Measurements from ENCODE around the gene CHCT1.
A peak's percentile ranks its signal among the peaks of the same experiment; 100 is the strongest.

CHCT1 gene

DNA sequence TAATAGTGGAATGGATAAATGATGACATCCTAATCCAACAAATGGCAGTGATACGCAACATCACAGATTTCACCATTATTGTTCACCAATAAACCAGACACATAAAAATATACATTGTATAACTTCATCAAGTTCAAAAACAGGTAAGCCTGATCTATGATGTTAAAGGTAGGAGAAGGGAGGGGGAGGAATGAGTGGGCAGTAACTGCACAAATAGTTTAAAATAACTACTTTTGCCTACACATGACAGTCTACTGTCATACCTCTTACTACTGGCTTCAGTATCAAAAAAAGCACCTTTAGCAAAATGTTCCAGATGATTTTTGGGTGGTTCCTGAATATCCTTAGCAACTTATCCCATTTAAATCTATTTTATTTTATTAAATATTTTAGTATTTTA lies 28.8 kb downstream of the CHCT1 start:
- no peaks in the 10 kb centered on the region for H3K4me1 Mint-ChIP-seq
- H3K9me3 Mint-ChIP-seq, result no peaks in the 10 kb centered on the region
- H3K27me3 Mint-ChIP-seq, result no peaks in the 10 kb centered on the region
- H3K36me3 Mint-ChIP-seq, result peaks cover 38% of the 10 kb centered on the region
- H3K27ac Mint-ChIP-seq, result no peak overlapping the region
- no peak overlapping the region for H3K4me3 Mint-ChIP-seq
- no peak for ATAC-seq

DNA sequence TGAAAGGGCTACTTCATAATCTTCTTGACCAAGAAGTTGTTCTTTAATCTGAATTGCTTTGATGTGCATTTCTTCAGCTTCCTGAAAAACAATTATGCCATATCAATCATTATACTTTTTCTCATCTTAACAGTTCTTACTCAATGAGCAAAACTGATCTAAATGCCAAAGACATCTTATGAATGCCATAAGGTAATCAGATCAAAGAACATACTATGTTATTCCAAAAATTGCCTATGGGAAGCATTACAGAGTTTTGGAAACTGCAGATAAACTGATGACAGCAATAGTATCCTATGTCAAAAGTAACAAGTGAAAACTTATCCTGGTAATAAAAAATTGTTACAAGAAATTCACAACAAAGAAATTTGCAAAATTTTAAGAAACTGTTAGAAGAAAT lies 29.7 kb downstream of the CHCT1 start:
- Mint-ChIP-seq H3K36me3 (peaks cover 46% of the 10 kb centered on the region), H3K4me3 (no peak overlapping the region), H3K27me3 (no peaks in the 10 kb centered on the region), H3K4me1 (no peaks in the 10 kb centered on the region), H3K27ac (no peak overlapping the region), H3K9me3 (no peaks in the 10 kb centered on the region)
- no peak for ATAC-seq

DNA sequence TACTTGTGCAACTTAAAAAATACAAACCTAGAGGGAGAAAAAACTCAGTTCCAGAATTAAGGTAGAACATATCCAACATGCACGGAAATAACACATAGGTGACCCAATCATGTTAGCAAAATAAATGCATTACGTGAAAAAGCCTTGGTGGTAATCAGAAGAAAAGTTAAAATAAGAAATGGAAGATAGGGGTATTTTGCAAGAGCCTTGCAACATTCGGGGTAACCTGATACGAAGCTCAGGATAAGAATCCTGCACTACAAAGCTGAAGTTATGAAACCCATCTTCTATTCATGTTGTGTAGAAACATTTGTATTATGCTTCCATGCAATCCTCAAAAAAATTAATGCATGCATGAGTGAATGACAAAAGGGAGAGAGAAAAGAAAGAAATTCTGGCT lies 33.1 kb downstream of the CHCT1 start:
- Mint-ChIP-seq H3K27me3 (no peaks in the 10 kb centered on the region), H3K9me3 (no peaks in the 10 kb centered on the region), H3K4me3 (no peak overlapping the region), H3K36me3 (peaks cover 46% of the 10 kb centered on the region), H3K4me1 (no peaks in the 10 kb centered on the region), H3K27ac (no peak overlapping the region)
- ATAC-seq, result no peak

DNA sequence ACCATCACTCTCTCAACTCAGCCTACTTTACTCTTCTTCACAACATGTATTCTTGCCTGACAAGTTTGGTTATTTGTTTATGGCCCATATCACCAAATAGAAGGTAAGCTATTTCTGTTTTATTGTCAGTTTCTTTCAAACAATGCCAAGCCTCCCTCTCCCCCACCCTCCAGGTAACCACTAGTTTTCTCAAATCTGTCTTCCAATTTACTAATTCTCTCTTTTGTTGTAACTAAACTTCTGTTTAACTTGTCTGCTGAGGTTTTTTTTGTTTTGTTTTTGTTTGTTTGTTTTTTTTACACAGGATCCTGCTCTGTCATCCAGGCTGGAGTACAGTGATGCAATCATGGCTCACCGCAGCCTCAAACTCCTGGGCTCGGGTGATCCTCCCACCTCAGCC lies 34.9 kb downstream of the CHCT1 start:
- Mint-ChIP-seq H3K27me3 (no peaks in the 10 kb centered on the region), H3K9me3 (no peaks in the 10 kb centered on the region), H3K36me3 (peaks cover 38% of the 10 kb centered on the region), H3K27ac (peak overlapping the region; percentile 33), H3K4me3 (no peak overlapping the region), H3K4me1 (no peaks in the 10 kb centered on the region)
- no peak for ATAC-seq

DNA sequence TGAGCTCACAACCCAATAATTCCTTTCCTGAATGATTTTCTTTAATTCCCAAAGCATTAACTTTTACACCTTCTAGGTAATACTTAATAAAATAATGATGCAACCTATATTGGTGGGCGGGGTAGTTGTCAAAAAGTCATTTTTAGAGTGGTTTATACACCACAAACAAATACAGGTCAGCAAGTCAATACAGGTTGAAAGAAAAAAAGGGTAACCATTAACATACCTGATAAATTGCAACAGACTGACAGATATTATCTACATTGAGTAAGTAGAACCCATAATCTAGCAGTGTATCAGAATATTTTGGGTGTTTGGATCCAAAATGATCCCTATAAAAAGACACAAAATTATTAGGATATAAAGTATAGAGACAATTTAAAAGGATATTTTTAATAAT lies 39.3 kb downstream of the CHCT1 start:
- Mint-ChIP-seq H3K36me3 (peaks cover 45% of the 10 kb centered on the region), H3K4me3 (no peak overlapping the region), H3K9me3 (no peaks in the 10 kb centered on the region), H3K27me3 (no peaks in the 10 kb centered on the region), H3K27ac (no peak overlapping the region), H3K4me1 (no peaks in the 10 kb centered on the region)
- ATAC-seq, result no peak

DNA sequence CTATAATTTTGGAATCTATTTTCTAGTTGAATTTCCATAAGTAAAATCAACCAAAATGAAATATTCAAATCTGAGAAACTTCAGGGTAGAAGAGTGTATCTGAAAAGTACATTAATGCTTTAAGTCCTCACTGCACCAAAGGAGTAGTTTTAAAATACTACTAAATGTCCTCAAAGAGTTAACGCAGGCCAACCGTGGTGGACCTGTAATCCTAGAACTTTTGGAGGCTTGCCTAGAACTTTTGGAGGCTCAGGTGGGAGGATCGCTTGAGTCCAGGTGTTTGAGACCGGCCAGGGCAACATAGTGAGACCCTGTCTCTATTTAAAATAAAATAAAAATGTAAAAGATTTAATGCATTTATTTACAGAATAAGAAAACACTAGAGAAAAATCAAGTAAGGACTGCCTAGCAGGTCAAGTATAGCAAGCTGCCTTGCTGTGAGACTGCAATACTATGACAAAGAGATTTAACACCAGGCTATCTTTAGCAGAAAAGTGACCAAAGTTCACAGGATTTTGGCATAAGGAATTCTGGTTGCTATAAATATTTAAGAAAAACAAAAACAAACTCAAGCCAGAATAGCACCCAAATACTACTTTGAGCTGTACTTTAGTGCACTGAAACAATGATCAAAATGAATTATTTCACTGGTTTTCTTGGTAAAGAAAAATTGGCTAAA lies 41.0 kb downstream of the CHCT1 start:
- no peak overlapping the region for H3K27ac Mint-ChIP-seq
- no peak for ATAC-seq
- H3K4me1 Mint-ChIP-seq, result no peaks in the 10 kb centered on the region
- H3K36me3 Mint-ChIP-seq, result peaks cover 30% of the 10 kb centered on the region
- H3K4me3 Mint-ChIP-seq, result no peak overlapping the region
- H3K27me3 Mint-ChIP-seq, result no peaks in the 10 kb centered on the region
- H3K9me3 Mint-ChIP-seq, result no peaks in the 10 kb centered on the region

DNA sequence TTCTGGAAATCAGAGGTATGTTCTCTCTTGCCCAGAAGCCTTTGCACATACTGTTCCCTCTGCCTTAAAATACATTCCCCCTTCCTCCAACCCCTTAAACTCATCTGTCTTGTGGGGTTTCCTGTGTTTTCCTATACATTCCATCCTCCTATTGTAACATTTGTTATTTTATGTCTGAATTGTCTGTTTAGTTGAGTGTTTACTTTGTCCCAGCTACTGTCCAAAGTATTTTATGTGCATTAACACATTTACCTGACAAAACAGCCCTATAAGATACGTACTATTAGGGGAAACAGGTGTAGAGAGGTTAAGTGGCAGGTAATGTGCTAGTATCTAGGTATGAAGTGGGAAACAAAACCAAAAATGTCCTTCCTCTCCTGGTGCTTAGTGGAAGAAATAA lies 42.1 kb downstream of the CHCT1 start:
- Mint-ChIP-seq H3K4me1 (no peaks in the 10 kb centered on the region), H3K9me3 (no peaks in the 10 kb centered on the region), H3K4me3 (no peak overlapping the region), H3K27me3 (no peaks in the 10 kb centered on the region), H3K27ac (no peak overlapping the region), H3K36me3 (peaks cover 23% of the 10 kb centered on the region)
- ATAC-seq, result no peak

DNA sequence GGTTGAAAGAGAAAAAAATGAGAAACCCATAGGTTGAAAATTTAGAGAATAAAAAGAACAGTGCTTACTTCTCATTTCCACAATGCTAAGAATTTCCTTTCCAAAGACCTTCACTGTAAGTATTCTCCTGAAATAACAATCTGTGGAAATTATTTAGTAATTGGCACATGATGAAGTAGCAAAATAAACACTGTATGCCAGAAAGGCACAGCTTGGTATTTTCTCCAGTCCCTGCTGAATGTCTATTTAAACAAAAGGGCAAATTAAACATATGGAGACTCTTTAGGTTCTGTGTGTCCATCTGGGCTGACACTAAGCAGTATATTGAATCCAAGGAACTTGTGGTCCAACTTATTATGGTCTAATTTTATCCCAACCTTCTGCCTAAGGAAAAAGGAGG lies 46.1 kb downstream of the CHCT1 start:
- Mint-ChIP-seq H3K9me3 (no peaks in the 10 kb centered on the region), H3K27ac (no peak overlapping the region), H3K4me3 (no peak overlapping the region), H3K27me3 (no peaks in the 10 kb centered on the region), H3K4me1 (peaks cover 7% of the 10 kb centered on the region), H3K36me3 (peaks cover 51% of the 10 kb centered on the region)
- ATAC-seq, result no peak

DNA sequence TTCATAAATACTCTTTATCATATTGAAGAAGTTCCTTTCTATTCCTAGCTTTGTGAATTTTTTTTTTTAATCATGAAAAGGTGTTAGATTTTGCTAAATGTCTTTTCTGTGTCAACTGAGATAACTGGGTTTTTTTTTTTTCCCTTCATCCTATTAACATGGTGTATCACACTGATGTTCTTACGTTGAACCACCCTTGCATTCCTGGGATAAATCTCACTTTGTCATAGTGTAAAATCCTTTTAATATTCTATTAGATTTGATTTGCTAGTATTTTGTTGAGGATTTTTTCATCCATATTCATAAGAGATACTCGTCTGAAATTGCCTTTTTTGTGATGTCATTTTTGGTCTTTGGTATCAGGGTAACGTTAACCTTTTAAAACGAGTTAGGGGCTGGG lies 49.2 kb downstream of the CHCT1 start:
- peaks cover 7% of the 10 kb centered on the region for H3K4me1 Mint-ChIP-seq
- no peaks in the 10 kb centered on the region for H3K27me3 Mint-ChIP-seq
- ATAC-seq, result no peak
- no peak overlapping the region for H3K27ac Mint-ChIP-seq
- H3K4me3 Mint-ChIP-seq, result no peak overlapping the region
- H3K9me3 Mint-ChIP-seq, result no peaks in the 10 kb centered on the region
- H3K36me3 Mint-ChIP-seq, result peaks cover 31% of the 10 kb centered on the region

DNA sequence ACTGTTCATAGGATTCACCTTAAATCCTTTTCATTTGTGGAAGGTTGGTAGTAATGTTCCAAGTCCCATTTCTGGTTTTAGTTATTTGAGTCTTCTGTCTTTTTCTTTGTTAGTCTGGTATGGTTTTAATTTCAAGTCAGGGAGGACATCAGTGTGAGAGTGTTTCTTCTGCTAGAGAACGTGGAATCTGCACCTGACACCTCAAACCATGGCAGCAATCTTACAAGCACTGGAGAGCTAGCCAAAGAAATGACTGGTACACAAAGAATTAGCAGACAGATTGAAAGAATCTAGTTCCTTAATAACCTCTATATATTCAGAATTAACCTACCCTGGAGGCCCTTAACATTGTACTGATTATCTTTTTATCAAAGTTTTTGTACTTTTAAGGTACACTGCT lies 50.2 kb downstream of the CHCT1 start:
- no peak overlapping the region for H3K4me3 Mint-ChIP-seq
- H3K4me1 Mint-ChIP-seq, result peaks cover 7% of the 10 kb centered on the region
- peaks cover 36% of the 10 kb centered on the region for H3K36me3 Mint-ChIP-seq
- no peaks in the 10 kb centered on the region for H3K9me3 Mint-ChIP-seq
- H3K27me3 Mint-ChIP-seq, result no peaks in the 10 kb centered on the region
- no peak overlapping the region for H3K27ac Mint-ChIP-seq
- no peak for ATAC-seq

DNA sequence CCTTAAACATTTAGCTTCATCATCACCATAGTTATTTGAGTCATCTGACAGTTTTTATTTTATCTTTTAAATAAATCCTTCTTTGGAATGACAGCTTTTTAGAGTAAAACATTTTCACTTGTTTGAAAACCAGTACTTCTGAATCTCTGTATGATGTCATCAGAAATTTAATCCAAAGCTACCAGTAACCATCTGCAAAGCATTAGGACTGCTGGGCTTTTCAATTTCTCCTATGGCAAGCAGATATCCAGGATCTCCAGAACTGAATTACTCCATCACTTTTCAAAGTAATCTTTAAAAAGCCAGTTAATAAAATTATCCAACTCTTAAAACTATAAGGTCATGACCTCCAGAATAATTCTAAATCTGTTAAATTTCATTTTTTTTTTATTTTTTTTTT lies 51.5 kb downstream of the CHCT1 start:
- Mint-ChIP-seq H3K4me3 (no peak overlapping the region), H3K36me3 (peaks cover 36% of the 10 kb centered on the region), H3K9me3 (no peaks in the 10 kb centered on the region), H3K27ac (no peak overlapping the region), H3K4me1 (peaks cover 7% of the 10 kb centered on the region), H3K27me3 (no peaks in the 10 kb centered on the region)
- ATAC-seq, result no peak

All from stimulated activated memory B cell treated with anti-CD40 and anti-IgM and Interleukin-4, amounts not matched to agents 10 μg/mL and 1 μg/mL and 100 μg/mL, for 72 hours (primary cell).